ENCODE results near the gene PRKCA. TPM values are rescaled to one million over a fixed set of nuclear protein-coding genes. Genes with fewer than 3 reads are reported as not detected.
A peak's percentile ranks its signal among the peaks of the same experiment; 100 is the strongest.

The PRKCA gene
- total and polyA plus RNA-seq, 9 of the 15 experiments (the other 6 are each of a cell fraction or from before 2014, with no cell fraction given), result 3.2 to 33.0 (median 17.8) TPM

DNA sequence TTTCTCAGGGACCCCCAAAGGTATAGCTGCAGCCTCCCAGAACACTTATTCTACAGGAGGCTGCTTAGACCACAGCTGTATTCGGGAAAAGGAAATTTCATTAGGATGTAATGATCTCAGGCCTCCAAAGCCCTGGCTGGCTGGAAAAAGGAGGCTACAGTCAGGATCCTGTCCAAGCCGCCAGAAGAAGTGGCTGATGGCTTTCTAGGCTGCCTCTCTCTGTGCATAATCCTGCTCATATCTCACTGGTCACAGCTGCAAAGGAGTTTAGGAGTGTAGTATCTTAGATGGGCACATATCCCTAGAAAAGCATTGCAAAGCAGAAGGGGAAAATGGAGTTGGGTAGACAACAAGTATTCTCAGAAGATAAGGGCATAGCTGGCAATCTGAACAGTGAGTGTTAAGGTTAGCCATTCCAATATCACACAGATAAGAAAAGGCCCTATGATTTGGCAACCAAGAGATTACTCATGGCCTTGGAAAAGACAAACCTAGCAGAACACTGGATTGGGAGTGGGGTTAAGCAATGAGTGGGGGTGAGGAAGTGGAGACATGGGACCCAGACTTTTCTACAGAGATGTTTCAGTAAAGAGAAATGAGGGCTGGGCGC, 26.0 kb upstream of the PRKCA start (continued):
- TF ChIP-seq SRSF7 (optimal IDR thresholded peaks at IDR 0.05; ENCODE audit: low read depth, low read length), result no peak
- no peak for TF ChIP-seq SNRNP70 (optimal IDR thresholded peaks at IDR 0.05; ENCODE audit: low read depth, low read length)
- TF ChIP-seq ZNF764 (CRISPR knock-in tag; IDR thresholded peaks at IDR 0.05; ENCODE audit: low read depth), result no peak
- TF ChIP-seq TCF15 (CRISPR knock-in tag; IDR thresholded peaks at IDR 0.05), result no peak
- no peak for TF ChIP-seq LCOR (CRISPR knock-in tag; IDR thresholded peaks at IDR 0.05)
- TF ChIP-seq, protein P1, sequence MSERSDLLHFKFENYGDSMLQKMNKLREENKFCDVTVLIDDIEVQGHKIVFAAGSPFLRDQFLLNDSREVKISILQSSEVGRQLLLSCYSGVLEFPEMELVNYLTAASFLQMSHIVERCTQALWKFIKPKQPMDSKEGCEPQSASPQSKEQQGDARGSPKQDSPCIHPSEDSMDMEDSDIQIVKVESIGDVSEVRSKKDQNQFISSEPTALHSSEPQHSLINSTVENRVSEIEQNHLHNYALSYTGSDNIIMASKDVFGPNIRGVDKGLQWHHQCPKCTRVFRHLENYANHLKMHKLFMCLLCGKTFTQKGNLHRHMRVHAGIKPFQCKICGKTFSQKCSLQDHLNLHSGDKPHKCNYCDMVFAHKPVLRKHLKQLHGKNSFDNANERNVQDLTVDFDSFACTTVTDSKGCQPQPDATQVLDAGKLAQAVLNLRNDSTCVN (CRISPR knock-in tag; IDR thresholded peaks at IDR 0.05), result no peak
- TF ChIP-seq SAFB (IDR thresholded peaks at IDR 0.05; ENCODE audit: borderline replicate concordance, low read depth, low read length), result no peak
- TF ChIP-seq, protein P2, sequence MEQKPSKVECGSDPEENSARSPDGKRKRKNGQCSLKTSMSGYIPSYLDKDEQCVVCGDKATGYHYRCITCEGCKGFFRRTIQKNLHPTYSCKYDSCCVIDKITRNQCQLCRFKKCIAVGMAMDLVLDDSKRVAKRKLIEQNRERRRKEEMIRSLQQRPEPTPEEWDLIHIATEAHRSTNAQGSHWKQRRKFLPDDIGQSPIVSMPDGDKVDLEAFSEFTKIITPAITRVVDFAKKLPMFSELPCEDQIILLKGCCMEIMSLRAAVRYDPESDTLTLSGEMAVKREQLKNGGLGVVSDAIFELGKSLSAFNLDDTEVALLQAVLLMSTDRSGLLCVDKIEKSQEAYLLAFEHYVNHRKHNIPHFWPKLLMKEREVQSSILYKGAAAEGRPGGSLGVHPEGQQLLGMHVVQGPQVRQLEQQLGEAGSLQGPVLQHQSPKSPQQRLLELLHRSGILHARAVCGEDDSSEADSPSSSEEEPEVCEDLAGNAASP (IDR thresholded peaks at IDR 0.05), result no peak
- peak; percentile 92 for TF ChIP-seq CBFA2T3 (IDR thresholded peaks at IDR 0.05)
- no peak for TF ChIP-seq RFX7 (CRISPR knock-in tag; IDR thresholded peaks at IDR 0.05)
- no peak for TF ChIP-seq MIER1 (IDR thresholded peaks at IDR 0.05; ENCODE audit: low read depth)
- no peak for TF ChIP-seq ZNF274 (IDR thresholded peaks at IDR 0.05; ENCODE audit: borderline replicate concordance, low read depth, low read length)
- TF ChIP-seq RBM34 (IDR thresholded peaks at IDR 0.05; ENCODE audit: borderline replicate concordance, insufficient read depth, low read length), result no peak

Measured in K562 (cell line).